H1 (cell line): ENCODE measurements around the gene NDUFB11. TPM values are rescaled to one million over a fixed set of nuclear protein-coding genes. Genes with fewer than 3 reads are reported as not detected.

Experiments used
- CBX5 ChIP-seq: fragments of 300-800, 300-1000 bp; sonication (generic); IDR thresholded peaks from 2 replicates; pipeline ENCODE4 v1.7.1; 2016; ENCODE audit warnings: antibody characterized with exemption, low read length, low read depth
- CBX8 ChIP-seq: fragments of 300-800, 300-1000 bp; sonication (generic); IDR thresholded peaks from 2 replicates; pipeline ENCODE4 v1.7.1; 2016; ENCODE audit warnings: low read depth, low read length, borderline replicate concordance
- EGR1 ChIP-seq: IDR thresholded peaks from 2 replicates; pipeline ENCODE4 v1.6.1; 2011; ENCODE audit warnings: low read depth, low read length, borderline replicate concordance
- EZH2 ChIP-seq: fragments of 200-600 bp; sonication (generic); IDR thresholded peaks from 2 replicates; pipeline ENCODE4 v1.7.1; 2012; ENCODE audit warnings: low read depth, mild to moderate bottlenecking, moderate library complexity, low read length, inconsistent platforms; ENCODE audit not compliant: severe bottlenecking
- FOSL1 ChIP-seq: IDR thresholded peaks from 2 replicates; pipeline ENCODE4 v1.6.1; 2011; ENCODE audit warnings: mild to moderate bottlenecking, low read depth, low read length, moderate library complexity; ENCODE audit not compliant: insufficient read depth
- GTF2F1 ChIP-seq: IDR thresholded peaks from 2 replicates; pipeline ENCODE4 v1.6.1; 2012; ENCODE audit warnings: low read depth, low read length, improper control_type of control experiment, borderline replicate concordance
- HDAC2 ChIP-seq, 2 experiments: fragments of 300-600 bp in 1 of 2; sonication (generic) in 1 of 2; IDR thresholded peaks; 2 replicates each; pipeline ENCODE4 v1.6.1; 2011 to 2012; ENCODE audit warnings: low read depth in 2 of 2, low read length in 2 of 2, mild to moderate bottlenecking in 2 of 2, moderate library complexity in 2 of 2, borderline replicate concordance in 1 of 2, inconsistent platforms in 1 of 2
- JUND ChIP-seq: IDR thresholded peaks from 2 replicates; pipeline ENCODE4 v1.6.1; 2011; ENCODE audit warnings: mild to moderate bottlenecking, improper control_type of control experiment, low read length
- POU5F1 ChIP-seq: IDR thresholded peaks from 2 replicates; pipeline ENCODE4 v1.6.1; 2011; ENCODE audit warnings: low read depth, mild to moderate bottlenecking, low read length, moderate library complexity
- RBBP5 ChIP-seq: IDR thresholded peaks from 2 replicates; pipeline ENCODE4 v1.7.1; 2012; ENCODE audit warnings: low read depth, mild to moderate bottlenecking, inconsistent platforms, low read length, moderate library complexity, borderline replicate concordance
- SAP30 ChIP-seq: fragments of 300-600 bp; sonication (generic); IDR thresholded peaks from 2 replicates; pipeline ENCODE4 v1.7.1; 2012; ENCODE audit warnings: low read length, moderate library complexity, mild to moderate bottlenecking, inconsistent platforms; ENCODE audit not compliant: insufficient read depth, insufficient replicate concordance
- SIX5 ChIP-seq: IDR thresholded peaks from 2 replicates; pipeline ENCODE4 v1.6.1; 2011; ENCODE audit warnings: mild to moderate bottlenecking, low read depth, low read length
- TAF1 ChIP-seq: IDR thresholded peaks from 2 replicates; pipeline ENCODE4 v1.6.1; 2011; ENCODE audit warnings: mild to moderate bottlenecking, low read depth, low read length
- polyA plus RNA-seq, 7 experiments: library from polyadenylated mRNA; depleted of rRNA in 3 of 7; stranded (reverse) in 5 of 7; unstranded in 2 of 7; fragments of >200 nt in 5 of 7; fragments of 200-250 nt in 2 of 7; gene quantifications; 1 replicate in 5 of 7; 2 replicates in 1 of 7; 4 replicates in 1 of 7; pipeline versions ENCODE4 v1.2.1 to v1.2.3, GENCODE V29; 2011 to 2013; ENCODE audit warnings: missing spikeins in 2 of 7, mixed read lengths in 2 of 7
- total RNA-seq: library from RNA; stranded (reverse); fragmentation: NEBNext Ultra II Directional; extraction: Animal tissue kit (Norgen Biotek cat#: 25700); gene quantifications from 2 replicates; pipeline ENCODE4 v1.2.1, GENCODE V29; 2021
- TF ChIP-seq, protein P1 (sequence below): IDR thresholded peaks from 2 replicates; pipeline ENCODE4 v1.6.1; 2011; ENCODE audit warnings: low read depth, mild to moderate bottlenecking, low read length; ENCODE audit not compliant: insufficient read depth

NDUFB11 gene
- total and polyA plus RNA-seq, 2 of the 8 experiments (the other 6 are each of a cell fraction or from before 2014, with no cell fraction given) = 120 to 131 TPM

DNA sequence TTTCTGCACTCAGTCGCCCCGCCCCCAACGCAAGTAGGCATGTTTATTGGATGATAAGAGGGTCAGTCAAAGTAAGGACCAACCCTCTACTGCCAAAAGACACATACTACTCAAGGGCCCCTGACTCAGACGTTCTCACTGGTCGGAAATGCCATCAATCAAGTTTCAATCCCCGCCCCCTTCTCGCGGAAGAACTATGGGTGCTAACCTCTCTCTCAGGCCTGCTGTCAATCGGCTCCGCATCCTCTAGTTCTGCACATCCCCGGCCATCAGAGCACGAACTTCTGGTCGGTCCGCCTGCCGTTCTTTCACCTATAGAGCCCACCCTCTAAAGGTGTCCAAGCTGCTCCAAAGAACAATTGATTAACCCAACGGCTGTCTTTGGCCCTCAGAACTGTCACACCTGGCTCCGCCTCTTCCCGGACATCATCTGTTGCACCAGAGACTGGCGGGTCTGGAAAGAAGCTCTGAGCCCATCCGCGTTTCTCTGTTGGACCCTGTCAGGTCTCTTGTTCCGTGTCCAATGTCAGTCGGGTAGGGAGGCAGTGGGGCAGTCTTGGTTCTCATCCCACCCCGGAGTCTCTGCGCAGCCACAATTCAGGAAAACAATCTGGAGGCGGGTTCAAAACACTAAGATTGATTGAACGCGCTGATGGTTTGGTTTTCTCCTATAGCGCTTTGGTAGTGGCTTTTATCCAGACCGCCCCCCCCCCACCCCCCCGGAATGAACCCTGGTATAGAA lies 15.2 kb downstream of the NDUFB11 start (continued):
- peak in 1 of 2 experiments; percentile 44; a peak in 1 of 4 replicates for TF ChIP-seq HDAC2 (IDR thresholded peaks at IDR 0.05; ENCODE audit: borderline replicate concordance in 1 of 2, low read depth in 2 of 2, low read length in 2 of 2)
- TF ChIP-seq TAF1 = no peak; the same call in 1 of the 2 replicates
- TF ChIP-seq JUND = no peak
- TF ChIP-seq, protein P1, sequence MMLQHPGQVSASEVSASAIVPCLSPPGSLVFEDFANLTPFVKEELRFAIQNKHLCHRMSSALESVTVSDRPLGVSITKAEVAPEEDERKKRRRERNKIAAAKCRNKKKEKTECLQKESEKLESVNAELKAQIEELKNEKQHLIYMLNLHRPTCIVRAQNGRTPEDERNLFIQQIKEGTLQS = no peak
- TF ChIP-seq CBX8 = no peak
- TF ChIP-seq EGR1 = no peak
- no peak for TF ChIP-seq GTF2F1
- peak; percentile 80 for TF ChIP-seq SAP30
- no peak for TF ChIP-seq CBX5
- TF ChIP-seq EZH2 = no peak
- TF ChIP-seq POU5F1 = no peak
- TF ChIP-seq SIX5 = no peak
- TF ChIP-seq FOSL1 = no peak
- no peak for TF ChIP-seq RBBP5
- TF ChIP-seq, all 59 proteins: peak for 8
